Caco-2 (cell line): ENCODE data around the gene TLE3. TPM values are rescaled to one million over a fixed set of nuclear protein-coding genes. Genes with fewer than 3 reads are reported as not detected.

Source experiments
- BruUV-seq: library from RNA; stranded (reverse); fragments of 400-500 nt; replicated peaks from 2 replicates; lab custom pipeline; 2021; lab: Mats Ljungman, UMichigan
- CTCF ChIA-PET: fragments of 300-600 bp; sonication (Branson Sonifier 250); formaldehyde crosslinking; loops from one replicate; lab custom pipeline; 2022; ENCODE audit warnings: antibody characterized with exemption; lab: Charles Lee
- POLR2A ChIA-PET: fragments of 300-600 bp; sonication (Branson Sonifier 250); formaldehyde crosslinking; loops from one replicate; lab custom pipeline; 2022; ENCODE audit warnings: antibody characterized with exemption; lab: Charles Lee
- DNase-seq, 2 experiments: peaks; one replicate each; pipeline versions ENCODE4 v3.0.0 to v3.0.0-alpha.2; 2020 to 2022
- H3K27me3 ChIP-seq: replicated peaks from 2 replicates; pipeline ENCODE4 v1.6.0; 2011; ENCODE audit warnings: low read length; ENCODE audit not compliant: control insufficient read depth, insufficient read depth
- H3K36me3 ChIP-seq: 2 replicates; pipeline ENCODE4 v1.5.1; 2011; ENCODE audit warnings: low read length; ENCODE audit not compliant: control insufficient read depth, insufficient read depth
- H3K4me1 ChIP-seq: fragments of 250-450 bp; sonication (Bioruptor Pico); 2 replicates; pipeline ENCODE4 v1.5.1; 2020; ENCODE audit warnings: mild to moderate bottlenecking
- H3K4me3 ChIP-seq: 2 replicates; pipeline ENCODE4 v1.5.1; 2011; ENCODE audit warnings: low read depth, mild to moderate bottlenecking, control low read depth, low read length
- H3K9me3 ChIP-seq: fragments of 250-450 bp; sonication (Bioruptor Pico); 2 replicates; pipeline ENCODE4 v1.5.1; 2020; ENCODE audit warnings: mild to moderate bottlenecking, moderate library complexity
- H3K27ac Mint-ChIP-seq: one replicate; pipeline ENCODE4 v1.8.0; 2022; ENCODE audit warnings: mixed read lengths; ENCODE audit not compliant: unreplicated experiment
- H3K27me3 Mint-ChIP-seq: one replicate; pipeline ENCODE4 v1.8.0; 2022; ENCODE audit warnings: mixed read lengths; ENCODE audit not compliant: insufficient read depth, unreplicated experiment
- H3K36me3 Mint-ChIP-seq: one replicate; pipeline ENCODE4 v1.8.0; 2022; ENCODE audit warnings: mild to moderate bottlenecking, mixed read lengths; ENCODE audit not compliant: insufficient read depth, unreplicated experiment
- H3K4me1 Mint-ChIP-seq: one replicate; pipeline ENCODE4 v1.8.0; 2022; ENCODE audit warnings: low read depth, mixed read lengths; ENCODE audit not compliant: unreplicated experiment
- H3K4me3 Mint-ChIP-seq: one replicate; pipeline ENCODE4 v1.8.0; 2022; ENCODE audit warnings: mild to moderate bottlenecking, moderate library complexity, mixed read lengths; ENCODE audit not compliant: unreplicated experiment
- H3K9me3 Mint-ChIP-seq: one replicate; pipeline ENCODE4 v1.8.0; 2022; ENCODE audit warnings: mixed read lengths; ENCODE audit not compliant: unreplicated experiment
- CTCF ChIP-seq, 2 experiments: fragments of 200-600 bp in 1 of 2; IDR thresholded peaks; 1 replicate in 1 of 2; 2 replicates in 1 of 2; pipeline versions ENCODE4 v1.5.1 to v1.8.0; 2011 to 2022; ENCODE audit warnings: antibody characterized with exemption in 1 of 2, control low read depth in 1 of 2, inconsistent platforms in 1 of 2, low read depth in 1 of 2, low read length in 1 of 2, mild to moderate bottlenecking in 1 of 2, moderate library complexity in 1 of 2; ENCODE audit not compliant: insufficient read depth in 1 of 2, severe bottlenecking in 1 of 2, unreplicated experiment in 1 of 2
- intact Hi-C: fragments of 100-400 bp; cut with micrococcal nuclease; formaldehyde crosslinking; loops from one replicate; pipeline ENCODE4 v1.10.0; 2022; ENCODE audit not compliant: unreplicated experiment
- total RNA-seq: library from RNA; stranded (reverse); gene quantifications from 2 replicates; pipeline ENCODE4 v1.2.3, GENCODE V29; 2022

The TLE3 gene
- total RNA-seq, 1 experiment from 2014 or later = 105 TPM

GRCh38 chr15:70063980-70064379 is 33.7 kb downstream of the TLE3 start:
- intact Hi-C loops = no loop called here
- ChIA-PET CTCF (interaction anchor here (0.8 kb wide), 1 partner anchor 96 kb away, joined by 4 read pairs; no protein-coding TSS in a partner anchor), POLR2A (no interaction called here)
- Histone ChIP-seq H3K36me3 (peaks cover 3% of the 10 kb centered on the region; the same call in 1 of the 2 replicates), H3K27me3 (no peaks in the 10 kb centered on the region), H3K4me3 (no peak overlapping the region), H3K4me1 (no peaks in the 10 kb centered on the region), H3K9me3 (no peaks in the 10 kb centered on the region)
- Mint-ChIP-seq H3K27ac (no peak overlapping the region), H3K4me1 (no peaks in the 10 kb centered on the region), H3K36me3 (peaks cover 79% of the 10 kb centered on the region), H3K4me3 (no peak overlapping the region), H3K27me3 (no peaks in the 10 kb centered on the region), H3K9me3 (no peaks in the 10 kb centered on the region)
- BruUV-seq = no TSS peak
- no peak for TF ChIP-seq CTCF (IDR thresholded peaks at IDR 0.05; ENCODE audit: insufficient read depth in 1 of 2, low read depth in 1 of 2, low read length in 1 of 2, severe bottlenecking in 1 of 2, unreplicated experiment in 1 of 2)
- no peak for DNase-seq

GRCh38 chr15:70063261-70063925 is 34.3 kb downstream of the TLE3 start:
- no peaks in the 10 kb centered on the region for H3K27me3 ChIP-seq
- peak in 1 of 2 experiments; percentile 4 for DNase-seq
- H3K4me1 ChIP-seq = no peaks in the 10 kb centered on the region
- CTCF ChIA-PET = no interaction called here
- intact Hi-C loops = no loop called here
- H3K9me3 ChIP-seq = no peaks in the 10 kb centered on the region
- no peak overlapping the region for H3K4me3 ChIP-seq
- peaks cover 3% of the 10 kb centered on the region; the same call in 1 of the 2 replicates for H3K36me3 ChIP-seq
- no TSS peak for BruUV-seq
- POLR2A ChIA-PET = no interaction called here
- no peaks in the 10 kb centered on the region for H3K4me1 Mint-ChIP-seq
- no peak overlapping the region for H3K4me3 Mint-ChIP-seq
- no peaks in the 10 kb centered on the region for H3K27me3 Mint-ChIP-seq
- no peaks in the 10 kb centered on the region for H3K9me3 Mint-ChIP-seq
- TF ChIP-seq CTCF (IDR thresholded peaks at IDR 0.05; ENCODE audit: insufficient read depth in 1 of 2, low read depth in 1 of 2, low read length in 1 of 2, severe bottlenecking in 1 of 2, unreplicated experiment in 1 of 2) = no peak
- H3K36me3 Mint-ChIP-seq = peaks cover 79% of the 10 kb centered on the region
- H3K27ac Mint-ChIP-seq = no peak overlapping the region

GRCh38 chr15:70062321-70062956 is 35.3 kb downstream of the TLE3 start:
- CTCF ChIA-PET = no interaction called here
- TF ChIP-seq CTCF (IDR thresholded peaks at IDR 0.05; ENCODE audit: insufficient read depth in 1 of 2, low read depth in 1 of 2, low read length in 1 of 2, severe bottlenecking in 1 of 2, unreplicated experiment in 1 of 2) = no peak
- no peaks in the 10 kb centered on the region for H3K9me3 ChIP-seq
- Mint-ChIP-seq H3K36me3 (peaks cover 85% of the 10 kb centered on the region), H3K9me3 (no peaks in the 10 kb centered on the region), H3K4me1 (no peaks in the 10 kb centered on the region), H3K27ac (no peak overlapping the region), H3K27me3 (no peaks in the 10 kb centered on the region), H3K4me3 (no peak overlapping the region)
- POLR2A ChIA-PET = no interaction called here
- peak in 1 of 2 experiments; percentile 14 for DNase-seq
- peaks cover 3% of the 10 kb centered on the region; the same call in 1 of the 2 replicates for H3K36me3 ChIP-seq
- no peaks in the 10 kb centered on the region for H3K4me1 ChIP-seq
- no peak overlapping the region for H3K4me3 ChIP-seq
- intact Hi-C loops = no loop called here
- no peaks in the 10 kb centered on the region for H3K27me3 ChIP-seq
- BruUV-seq = no TSS peak
